Rectal smooth muscle tissue (tissue), 1 donor: ENCODE measurements around the gene FGD4.

Experiments used
- H3K27ac ChIP-seq: one replicate; pipeline ENCODE4 v1.7.0; 2013; ENCODE audit warnings: low read depth, low read length, inconsistent platforms
- H3K27me3 ChIP-seq: one replicate; pipeline ENCODE4 v1.7.0; 2013; ENCODE audit warnings: low read length; ENCODE audit not compliant: control insufficient read depth, insufficient read depth
- H3K36me3 ChIP-seq: one replicate; pipeline ENCODE4 v1.7.0; 2013; ENCODE audit warnings: low read length; ENCODE audit not compliant: control insufficient read depth, insufficient read depth
- H3K4me1 ChIP-seq: one replicate; pipeline ENCODE4 v1.7.0; 2013; ENCODE audit warnings: low read length; ENCODE audit not compliant: control insufficient read depth, insufficient read depth
- H3K4me3 ChIP-seq: one replicate; pipeline ENCODE4 v1.7.0; 2013; ENCODE audit warnings: low read length
- H3K9ac ChIP-seq: one replicate; pipeline ENCODE4 v1.7.0; 2013; ENCODE audit warnings: low read length

The FGD4 gene

GRCh38 chr12:32399370-32400113, at the start of gene FGD4:
FGD4 (plus strand) TSS chr12:32399558.
- Histone ChIP-seq H3K27me3 (no peaks in the 10 kb centered on the region), H3K4me3 (peak within 1 kb of the TSS; percentile 81), H3K9ac (peak within 1 kb of the TSS; percentile 81), H3K4me1 (no peaks in the 10 kb centered on the region), H3K36me3 (no peaks in the 10 kb centered on the region), H3K27ac (no peak within 1 kb of the TSS)

GRCh38 chr12:32353540-32353939, 45.8 kb upstream of the FGD4 start:
- H3K4me1 ChIP-seq: no peaks in the 10 kb centered on the region
- H3K27me3 ChIP-seq: no peaks in the 10 kb centered on the region
- H3K9ac ChIP-seq: no peak overlapping the region
- H3K27ac ChIP-seq: no peak overlapping the region
- no peaks in the 10 kb centered on the region for H3K36me3 ChIP-seq
- H3K4me3 ChIP-seq: no peak overlapping the region

GRCh38 chr12:32357601-32358249, 41.6 kb upstream of the FGD4 start:
- no peak overlapping the region for H3K4me3 ChIP-seq
- no peaks in the 10 kb centered on the region for H3K4me1 ChIP-seq
- no peak overlapping the region for H3K27ac ChIP-seq
- H3K36me3 ChIP-seq: no peaks in the 10 kb centered on the region
- no peak overlapping the region for H3K9ac ChIP-seq
- H3K27me3 ChIP-seq: no peaks in the 10 kb centered on the region

- Histone ChIP-seq H3K9ac (no peak overlapping the region), H3K4me3 (no peak overlapping the region), H3K27me3 (no peaks in the 10 kb centered on the region), H3K4me1 (no peaks in the 10 kb centered on the region), H3K36me3 (no peaks in the 10 kb centered on the region), H3K27ac (no peak overlapping the region)
Observed at GRCh38 chr12:32360956-32361355, 38.4 kb upstream of the FGD4 start.

DNA sequence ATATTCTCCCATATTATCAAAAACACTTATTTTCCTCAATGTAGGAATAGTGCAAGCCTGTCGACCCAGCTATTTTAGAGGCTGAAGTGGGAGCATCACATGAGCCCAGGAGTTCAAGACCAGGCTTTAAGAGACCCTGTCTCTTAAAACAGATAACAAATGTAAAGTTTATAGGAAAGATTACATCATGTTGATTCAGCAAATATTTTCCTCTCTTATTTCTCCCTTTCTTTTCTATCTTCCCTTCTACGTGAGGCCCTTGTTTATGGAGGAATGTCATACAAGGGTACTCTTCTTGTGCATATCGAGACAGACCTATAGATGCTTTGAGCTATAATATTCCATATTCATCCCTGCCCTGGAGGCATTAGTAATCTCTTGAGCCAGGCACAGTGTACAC, 36.5 kb upstream of the FGD4 start:
- H3K4me3 ChIP-seq: no peak overlapping the region
- no peak overlapping the region for H3K9ac ChIP-seq
- H3K27ac ChIP-seq: no peak overlapping the region
- no peaks in the 10 kb centered on the region for H3K36me3 ChIP-seq
- H3K4me1 ChIP-seq: no peaks in the 10 kb centered on the region
- no peaks in the 10 kb centered on the region for H3K27me3 ChIP-seq

DNA sequence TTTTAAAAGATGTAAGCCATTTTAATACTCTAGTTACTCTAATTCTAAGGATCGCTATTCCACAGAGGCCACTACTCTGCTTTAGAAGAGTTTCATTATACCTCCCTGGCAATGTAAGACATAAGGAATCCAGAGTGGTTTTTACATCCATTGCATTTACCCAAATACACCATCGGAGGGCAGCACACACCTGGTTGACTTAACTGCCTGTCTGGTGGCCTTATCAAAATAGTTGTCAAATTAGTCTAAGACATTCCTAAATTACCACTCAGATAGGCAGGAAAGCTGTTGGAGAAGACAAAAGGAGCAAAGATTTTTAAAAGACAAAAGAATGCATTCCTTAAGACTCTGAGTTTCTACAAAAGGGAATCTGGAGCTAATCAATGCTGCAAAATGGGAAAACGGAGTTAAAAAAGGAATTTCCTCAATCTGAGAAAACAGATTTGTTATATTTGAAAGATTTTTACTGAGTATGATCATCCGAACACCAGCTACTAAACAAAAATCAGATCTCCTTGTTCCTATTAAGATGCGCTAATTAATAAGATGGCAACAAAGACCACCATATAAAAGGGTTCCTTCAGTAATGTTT, 33.8 kb upstream of the FGD4 start:
- H3K4me3 ChIP-seq: no peak overlapping the region
- no peaks in the 10 kb centered on the region for H3K27me3 ChIP-seq
- H3K9ac ChIP-seq: no peak overlapping the region
- no peaks in the 10 kb centered on the region for H3K4me1 ChIP-seq
- no peak overlapping the region for H3K27ac ChIP-seq
- H3K36me3 ChIP-seq: no peaks in the 10 kb centered on the region

GRCh38 chr12:32366714-32367113, 32.6 kb upstream of the FGD4 start:
- H3K36me3 ChIP-seq: no peaks in the 10 kb centered on the region

DNA sequence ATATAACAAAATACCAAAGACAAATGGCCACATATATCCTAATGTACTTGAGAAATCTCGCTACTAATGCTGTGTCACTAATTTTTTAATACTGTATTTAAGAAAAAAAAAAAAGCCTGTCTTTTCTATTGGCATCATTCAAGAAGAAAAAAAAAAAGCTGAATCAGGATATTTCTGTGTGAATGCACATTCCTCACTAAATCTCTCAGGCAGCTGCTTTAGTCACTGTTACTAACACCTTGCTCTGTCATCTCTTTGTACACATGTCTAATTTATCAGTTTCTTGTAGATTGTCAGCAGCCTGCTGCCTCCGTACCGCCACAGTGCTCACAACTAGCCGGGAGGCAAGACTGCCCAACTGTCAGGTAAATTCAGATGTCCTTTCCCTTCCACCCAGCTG, 32.0 kb upstream of the FGD4 start:
- no peak overlapping the region for H3K4me3 ChIP-seq
- H3K27me3 ChIP-seq: no peaks in the 10 kb centered on the region
- H3K4me1 ChIP-seq: no peaks in the 10 kb centered on the region
- no peak overlapping the region for H3K9ac ChIP-seq
- H3K27ac ChIP-seq: no peak overlapping the region
- H3K36me3 ChIP-seq: no peaks in the 10 kb centered on the region

More at GRCh38 chr12:32366714-32367113, 32.6 kb upstream of the FGD4 start:
- H3K4me3 ChIP-seq: no peak overlapping the region
- no peak overlapping the region for H3K27ac ChIP-seq
- H3K27me3 ChIP-seq: no peaks in the 10 kb centered on the region
- H3K4me1 ChIP-seq: no peaks in the 10 kb centered on the region
- no peak overlapping the region for H3K9ac ChIP-seq

- Histone ChIP-seq H3K9ac (no peak overlapping the region), H3K4me1 (no peaks in the 10 kb centered on the region), H3K4me3 (no peak overlapping the region), H3K27ac (no peak overlapping the region), H3K27me3 (no peaks in the 10 kb centered on the region), H3K36me3 (no peaks in the 10 kb centered on the region)
Observed at GRCh38 chr12:32369202-32369601, 30.2 kb upstream of the FGD4 start.

GRCh38 chr12:32377344-32378055, 21.9 kb upstream of the FGD4 start:
- H3K9ac ChIP-seq: no peak overlapping the region
- H3K4me3 ChIP-seq: no peak overlapping the region
- no peaks in the 10 kb centered on the region for H3K4me1 ChIP-seq
- no peaks in the 10 kb centered on the region for H3K36me3 ChIP-seq
- H3K27ac ChIP-seq: no peak overlapping the region
- H3K27me3 ChIP-seq: no peaks in the 10 kb centered on the region

- no peaks in the 10 kb centered on the region for H3K27me3 ChIP-seq
- H3K9ac ChIP-seq: no peak overlapping the region
- no peak overlapping the region for H3K4me3 ChIP-seq
- H3K27ac ChIP-seq: no peak overlapping the region
- no peaks in the 10 kb centered on the region for H3K36me3 ChIP-seq
- no peaks in the 10 kb centered on the region for H3K4me1 ChIP-seq
Observed at GRCh38 chr12:32379213-32379612, 20.1 kb upstream of the FGD4 start.

DNA sequence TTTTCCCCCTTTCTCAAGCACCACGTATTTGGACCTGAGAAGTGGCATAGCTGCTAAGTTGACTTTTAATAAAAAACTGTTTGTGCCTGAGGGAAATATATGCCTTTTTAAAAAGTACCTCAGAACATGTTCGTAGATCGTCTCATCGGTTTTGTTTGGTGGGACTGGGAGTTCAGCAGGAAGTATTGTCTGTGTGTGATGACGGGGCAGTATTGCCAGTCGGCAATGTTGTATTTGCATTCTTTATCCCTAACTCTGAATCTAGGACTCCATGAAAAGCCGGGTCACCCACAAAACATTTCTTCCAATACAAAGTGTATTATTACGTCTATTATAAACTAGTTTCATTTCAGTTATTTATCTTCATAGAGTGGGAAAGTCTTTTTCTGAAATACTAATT, 19.7 kb upstream of the FGD4 start:
- no peak overlapping the region for H3K27ac ChIP-seq
- no peaks in the 10 kb centered on the region for H3K27me3 ChIP-seq
- H3K4me1 ChIP-seq: no peaks in the 10 kb centered on the region
- no peak overlapping the region for H3K4me3 ChIP-seq
- no peak overlapping the region for H3K9ac ChIP-seq
- H3K36me3 ChIP-seq: no peaks in the 10 kb centered on the region
